ENCODE results near the gene XK.
"Not testable (repeated sequence)": the region's sequence is repeated elsewhere in the genome, so short reads cannot be mapped to it uniquely, and the experiment has no call there.

Gene XK

DNA sequence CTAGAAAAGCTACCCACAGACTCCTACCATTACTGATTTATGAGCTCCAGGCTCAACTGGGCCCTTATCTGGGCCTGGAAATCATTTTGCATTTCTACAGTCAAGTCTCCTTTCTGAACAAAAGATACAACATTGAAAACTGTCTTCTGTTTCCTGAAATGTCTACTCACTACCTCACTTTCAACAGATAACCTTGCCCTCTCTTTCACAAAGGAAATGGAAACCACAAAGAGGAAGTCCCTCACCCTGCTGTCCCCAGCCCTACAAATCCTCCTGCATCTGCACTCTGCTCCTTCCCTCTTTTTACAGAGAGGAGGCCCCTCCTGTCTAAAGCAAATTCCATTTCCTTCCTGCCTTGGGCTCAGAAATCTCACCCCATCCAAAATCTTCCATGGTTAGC lies 69.4 kb downstream of the XK start:
- DNase-seq (ENCODE audit: low read depth) = no peak

DNA sequence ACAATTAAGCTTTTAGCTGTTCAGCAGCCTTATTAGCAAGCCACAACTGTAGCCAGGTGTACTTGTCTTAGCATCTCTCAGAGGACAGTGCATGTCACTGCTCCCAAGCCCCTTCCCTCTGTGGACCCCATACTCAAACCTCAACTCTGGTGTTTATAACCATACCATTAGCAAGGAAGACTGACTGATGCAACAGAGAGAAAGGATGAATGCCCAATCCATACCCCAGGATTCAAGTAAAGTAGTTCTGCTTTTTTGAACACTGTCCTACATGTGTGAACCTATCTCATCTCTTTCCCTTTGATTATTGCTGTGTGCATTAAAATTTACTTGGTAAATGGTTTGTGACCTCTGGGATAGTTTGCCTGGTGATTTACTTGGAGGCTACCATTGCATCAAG lies 71.5 kb downstream of the XK start:
- DNase-seq (ENCODE audit: low read depth) = no peak

DNA sequence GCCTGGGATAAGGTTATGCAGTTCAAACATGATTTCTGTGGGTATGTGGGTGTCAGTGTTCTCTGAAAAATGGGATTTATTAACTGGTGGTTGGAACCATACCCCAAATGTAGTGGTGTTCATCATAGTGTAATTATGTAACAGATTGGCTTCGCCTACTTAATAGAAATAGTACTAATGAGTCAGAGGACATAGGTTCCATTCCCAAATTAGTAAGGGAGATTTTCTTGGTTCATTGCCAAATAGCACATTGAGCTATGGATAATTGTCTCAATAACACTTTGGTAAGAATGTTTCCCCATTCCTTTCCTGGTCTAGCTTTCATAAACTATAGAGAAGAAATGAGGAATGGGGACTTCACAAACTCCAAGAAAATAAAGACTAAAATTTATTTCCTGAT lies 73.8 kb downstream of the XK start:
- no peak for DNase-seq (ENCODE audit: low read depth)

DNA sequence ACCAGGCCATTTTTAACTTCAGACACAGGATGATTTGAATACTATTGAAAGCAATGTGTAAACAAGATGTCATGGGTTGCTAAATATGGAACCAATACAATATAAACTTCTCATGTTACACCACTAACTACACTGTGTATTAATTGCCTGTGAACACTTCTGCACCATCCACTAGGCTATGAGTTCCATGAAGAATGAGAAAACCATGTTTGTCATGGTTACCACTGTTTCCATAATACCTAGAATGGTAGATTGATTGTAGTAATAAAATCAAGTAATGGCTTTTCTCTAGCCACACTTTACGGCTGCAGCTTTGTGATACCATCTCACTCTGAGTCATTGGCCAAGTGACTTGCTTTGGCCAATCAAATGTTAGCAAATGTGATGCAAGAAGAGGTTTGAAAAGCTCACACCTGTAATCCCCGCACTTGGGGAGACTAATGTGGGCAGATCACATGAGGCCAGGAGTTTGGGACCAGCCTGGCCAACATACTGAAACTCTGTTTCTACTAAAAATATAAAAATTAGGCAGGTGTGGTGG lies 74.4 kb downstream of the XK start:
- DNase-seq (ENCODE audit: low read depth) = no peak

DNA sequence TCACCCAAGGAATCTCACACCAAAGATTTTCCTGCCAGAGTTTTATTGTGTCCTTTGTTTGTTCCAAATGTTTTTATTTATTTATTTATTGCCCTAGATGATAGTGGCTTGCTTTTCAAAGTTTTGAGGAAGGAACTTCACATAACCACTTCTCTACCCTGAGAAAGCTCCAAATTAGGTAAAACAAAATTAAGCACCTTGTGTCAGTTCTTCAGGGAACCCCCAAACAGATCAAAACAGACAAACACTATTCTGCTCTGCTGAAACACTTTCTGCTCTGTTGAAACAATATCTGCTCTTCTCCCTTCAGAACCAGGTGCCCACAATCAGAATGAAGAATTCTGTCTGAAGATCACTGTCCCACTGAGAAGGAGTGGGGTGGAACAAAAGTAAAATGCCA lies 77.8 kb downstream of the XK start:
- no peak for DNase-seq (ENCODE audit: low read depth)

DNA sequence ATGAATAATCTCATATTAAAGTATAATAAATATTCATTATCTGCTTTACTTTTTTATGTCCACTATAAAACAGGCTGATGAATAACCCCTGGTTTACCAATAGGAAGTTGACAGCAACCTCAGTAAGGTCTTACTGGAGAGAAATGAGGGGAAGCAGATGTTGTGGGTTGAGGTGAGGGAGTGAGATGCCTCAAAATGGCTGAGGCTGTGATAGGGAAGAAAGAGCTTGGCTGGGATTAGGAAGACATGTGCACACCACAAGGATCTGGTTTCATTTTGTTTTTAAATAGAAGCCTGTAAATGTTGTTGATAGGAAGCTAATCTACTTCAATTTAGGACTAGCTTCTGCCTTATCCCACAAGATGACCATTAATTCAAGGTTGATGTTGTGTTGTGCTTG lies 79.9 kb downstream of the XK start:
- no peak for DNase-seq (ENCODE audit: low read depth)

DNA sequence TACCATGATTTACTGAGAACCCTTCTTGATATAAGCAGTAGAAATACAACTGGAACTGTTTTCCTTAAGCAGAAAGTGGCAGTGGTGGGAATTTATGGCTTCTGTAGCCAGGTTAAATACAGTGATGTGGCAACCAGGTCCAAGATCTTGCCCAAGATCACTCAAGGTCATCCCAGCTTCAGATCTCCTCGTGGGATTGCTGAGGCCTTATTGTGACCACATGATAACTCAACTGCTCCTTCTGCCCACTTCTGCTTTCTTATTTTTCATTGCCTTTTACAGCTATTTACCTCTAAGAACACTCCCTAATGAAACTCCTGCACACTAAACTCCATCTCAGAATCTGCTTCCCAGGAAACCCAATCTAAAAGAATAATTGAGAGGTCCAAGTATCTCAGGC lies 81.8 kb downstream of the XK start:
- DNase-seq (ENCODE audit: low read depth) = no peak

DNA sequence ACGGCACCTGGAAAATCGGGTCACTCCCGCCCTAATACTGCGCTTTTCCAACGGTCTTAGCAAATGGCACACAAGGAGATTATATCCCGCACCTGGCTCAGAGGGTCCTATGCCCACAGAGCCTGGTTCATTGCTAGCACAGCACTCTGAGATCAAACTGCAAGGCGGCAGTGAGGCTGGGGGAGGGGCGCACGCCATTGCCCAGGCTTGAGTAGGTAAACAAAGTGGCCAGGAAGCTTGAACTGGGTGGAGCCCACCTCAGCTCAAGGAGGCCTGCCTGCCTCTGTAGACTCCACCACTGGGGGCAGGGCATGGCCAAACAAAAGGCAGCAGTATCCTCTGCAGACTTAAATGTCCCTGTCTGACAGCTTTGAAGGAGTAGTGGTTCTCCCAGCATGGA lies 83.3 kb downstream of the XK start:
- DNase-seq (ENCODE audit: low read depth) = not testable (repeated sequence)

DNA sequence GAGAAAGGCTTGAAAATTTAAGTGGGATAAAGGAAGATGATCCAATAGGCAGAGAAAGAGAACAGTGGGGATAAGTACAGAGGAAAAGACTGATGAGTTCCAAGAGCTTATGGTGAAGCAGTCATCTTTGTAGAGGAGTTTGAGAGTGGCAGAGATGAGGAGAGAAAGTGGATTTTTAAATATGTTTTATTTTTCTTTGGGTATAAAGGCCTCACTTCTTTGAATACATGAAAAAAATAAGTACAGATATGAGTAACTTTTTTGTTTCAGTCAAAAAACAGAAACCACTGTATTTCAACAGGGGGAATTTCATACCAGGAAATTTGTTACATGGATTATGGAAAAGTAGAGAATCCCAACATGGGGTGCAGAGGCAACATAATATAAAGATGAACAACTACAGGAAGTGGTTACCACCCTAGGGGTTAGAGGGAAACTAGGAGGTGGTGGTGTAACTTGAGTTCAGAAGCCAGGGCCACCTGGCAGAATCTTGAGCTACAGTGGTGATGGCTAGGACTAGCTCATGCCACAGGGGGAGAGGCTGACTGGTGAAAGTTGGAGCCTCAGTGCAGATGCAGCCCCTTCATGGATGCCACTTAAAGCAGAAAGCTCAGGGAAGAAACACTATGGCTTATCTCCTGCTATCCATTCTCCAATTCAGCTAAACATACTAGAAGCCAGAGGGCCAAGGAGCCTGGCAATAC lies 90.8 kb downstream of the XK start:
- no peak for DNase-seq (ENCODE audit: low read depth)

DNA sequence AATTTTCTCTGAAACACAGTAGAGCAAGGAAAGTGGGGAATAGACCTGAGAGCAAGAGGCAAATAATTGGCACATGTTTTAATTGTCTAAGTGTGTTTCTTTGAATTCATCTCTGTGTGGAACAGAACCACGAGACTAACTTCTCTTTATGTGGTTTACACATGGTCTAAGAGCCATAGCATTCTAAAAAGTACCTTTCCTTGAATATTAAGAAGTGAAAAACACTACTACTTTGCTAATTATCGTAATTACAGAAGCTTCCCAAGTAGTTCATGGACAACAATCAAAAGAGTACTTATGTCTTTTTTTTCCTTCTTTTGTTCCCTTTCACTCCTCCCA lies 91.4 kb downstream of the XK start:
- DNase-seq (ENCODE audit: low read depth) = no peak

DNA sequence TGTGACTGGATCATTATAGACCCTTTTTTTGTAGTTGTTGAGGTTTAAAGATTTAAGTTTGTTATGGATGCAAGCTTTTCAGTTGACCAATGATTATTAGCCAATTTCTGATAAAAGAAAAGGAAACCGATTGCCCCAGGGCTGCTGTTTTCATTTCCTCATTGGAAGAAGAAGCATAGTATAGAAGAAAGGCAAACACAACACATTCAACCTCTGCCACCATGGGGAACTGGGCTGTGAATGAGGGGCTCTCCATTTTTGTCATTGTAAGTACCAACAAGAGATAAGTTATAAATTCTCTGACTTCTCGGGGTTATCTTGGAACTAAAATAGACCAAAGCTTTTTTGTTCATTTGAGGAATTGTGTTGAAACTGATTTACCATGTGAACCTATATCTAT lies 94.3 kb downstream of the XK start, which contains the start of gene CYBB:
TSS of gene CYBB (plus strand) at position 203 of the 400 bp plus-strand sequence. CDS start at position 222, 19 bp downstream.
- no peak for DNase-seq (ENCODE audit: low read depth)

DNA sequence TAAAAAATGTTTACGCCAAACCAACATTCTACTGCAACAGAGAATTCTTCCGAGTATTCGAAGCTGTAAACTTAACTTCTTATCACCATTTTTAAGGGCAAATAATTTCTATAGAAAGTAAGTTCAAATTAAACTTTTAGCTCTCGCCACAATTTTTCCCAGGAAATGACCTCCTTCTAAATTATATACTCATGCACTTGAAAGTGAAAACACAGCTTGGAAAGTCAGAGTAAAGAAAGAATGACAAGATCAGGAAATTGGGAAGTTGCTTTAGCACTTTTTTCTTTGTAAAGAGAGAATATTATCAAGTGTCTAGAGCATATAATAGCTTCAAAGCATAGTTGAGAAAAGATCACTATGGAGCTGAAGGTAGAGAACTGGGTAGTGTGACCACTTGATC lies 95.5 kb downstream of the XK start:
- DNase-seq (ENCODE audit: low read depth) = no peak

All from stimulated activated CD8-positive, alpha-beta memory T cell treated with anti-CD3 and anti-CD28 coated beads, Interleukin-15, amount 100 ng/mL, for 1 hour (primary cell).